Activated B cell treated with CpG ODN at 0.5 μM for 24 hours (primary cell): ENCODE measurements around the gene TLE3. TPM values are rescaled to one million over a fixed set of nuclear protein-coding genes. Genes with fewer than 3 reads are reported as not detected.

Experiments used
- ATAC-seq: fragments of 200-7000 bp; cut with Tn5 transposase; one replicate; pipeline ENCODE4 v1.10.0; 2021; ENCODE audit warnings: low read depth, mild to moderate bottlenecking, moderate library complexity
- CTCF ChIA-PET: fragments of 350-600 bp; sonication (Branson Sonifier 250); formaldehyde crosslinking; loops from one replicate; lab custom pipeline; 2021; ENCODE audit warnings: antibody characterized with exemption; lab: Charles Lee
- POLR2A ChIA-PET: fragments of 350-600 bp; sonication (Branson Sonifier 250); formaldehyde crosslinking; loops from one replicate; lab custom pipeline; 2021; ENCODE audit warnings: antibody characterized with exemption; lab: Charles Lee
- DNase-seq: peaks from one replicate; pipeline ENCODE4 v3.0.0; 2022
- H3K27ac Mint-ChIP-seq: one replicate; pipeline ENCODE4 v1.8.0; 2020; ENCODE audit warnings: mixed read lengths
- H3K27me3 Mint-ChIP-seq: one replicate; pipeline ENCODE4 v1.8.0; 2021; ENCODE audit warnings: mixed read lengths
- H3K36me3 Mint-ChIP-seq: one replicate; pipeline ENCODE4 v1.8.0; 2021; ENCODE audit warnings: low read depth, mixed read lengths
- H3K4me1 Mint-ChIP-seq: one replicate; pipeline ENCODE4 v1.8.0; 2021; ENCODE audit warnings: mixed read lengths
- H3K4me3 Mint-ChIP-seq: one replicate; pipeline ENCODE4 v1.8.0; 2020; ENCODE audit warnings: mild to moderate bottlenecking, mixed read lengths
- H3K9me3 Mint-ChIP-seq: one replicate; pipeline ENCODE4 v1.8.0; 2020; ENCODE audit warnings: mixed read lengths
- intact Hi-C: fragments of 100-400 bp; cut with micrococcal nuclease; formaldehyde crosslinking; loops from one replicate; pipeline ENCODE4 v1.15.1; 2024
- total RNA-seq: library from RNA; stranded (reverse); gene quantifications from 2 replicates; pipeline ENCODE4 v1.2.3, GENCODE V29; 2022
- TF ChIP-seq, protein P1 (sequence below): fragments of 200-600 bp; IDR thresholded peaks from one replicate; pipeline ENCODE4 v1.8.0; 2022; ENCODE audit warnings: antibody characterized with exemption, mild to moderate bottlenecking

The TLE3 gene
- total RNA-seq, 1 donor from 2014 or later: 110 TPM

DNA sequence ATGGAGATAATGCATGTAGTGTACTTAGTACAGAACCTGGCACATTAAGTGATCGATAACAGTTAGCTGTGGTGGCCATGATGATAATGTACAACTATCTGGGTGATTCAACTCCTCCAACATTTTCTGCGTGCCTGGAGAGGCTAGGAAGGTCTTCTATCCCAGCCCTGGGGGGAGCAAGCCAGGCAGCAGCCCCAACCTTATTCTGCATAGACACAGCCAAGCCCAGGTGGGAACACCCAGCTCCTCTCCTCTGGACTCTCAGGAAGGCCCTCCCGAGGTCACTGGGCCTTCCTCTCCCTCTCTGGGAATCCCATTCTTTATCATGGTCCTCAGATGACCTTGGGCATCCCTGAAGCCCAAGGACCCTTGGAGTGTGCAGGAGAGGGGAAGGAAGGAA is 5.1 kb upstream of the TLE3 start:
- POLR2A ChIA-PET: no interaction called here
- Mint-ChIP-seq H3K4me1 (peaks cover 39% of the 10 kb centered on the region), H3K9me3 (no peaks in the 10 kb centered on the region), H3K36me3 (peaks cover 4% of the 10 kb centered on the region), H3K27me3 (peaks cover 9% of the 10 kb centered on the region), H3K27ac (no peak overlapping the region), H3K4me3 (no peak overlapping the region)
- TF ChIP-seq, protein P1, sequence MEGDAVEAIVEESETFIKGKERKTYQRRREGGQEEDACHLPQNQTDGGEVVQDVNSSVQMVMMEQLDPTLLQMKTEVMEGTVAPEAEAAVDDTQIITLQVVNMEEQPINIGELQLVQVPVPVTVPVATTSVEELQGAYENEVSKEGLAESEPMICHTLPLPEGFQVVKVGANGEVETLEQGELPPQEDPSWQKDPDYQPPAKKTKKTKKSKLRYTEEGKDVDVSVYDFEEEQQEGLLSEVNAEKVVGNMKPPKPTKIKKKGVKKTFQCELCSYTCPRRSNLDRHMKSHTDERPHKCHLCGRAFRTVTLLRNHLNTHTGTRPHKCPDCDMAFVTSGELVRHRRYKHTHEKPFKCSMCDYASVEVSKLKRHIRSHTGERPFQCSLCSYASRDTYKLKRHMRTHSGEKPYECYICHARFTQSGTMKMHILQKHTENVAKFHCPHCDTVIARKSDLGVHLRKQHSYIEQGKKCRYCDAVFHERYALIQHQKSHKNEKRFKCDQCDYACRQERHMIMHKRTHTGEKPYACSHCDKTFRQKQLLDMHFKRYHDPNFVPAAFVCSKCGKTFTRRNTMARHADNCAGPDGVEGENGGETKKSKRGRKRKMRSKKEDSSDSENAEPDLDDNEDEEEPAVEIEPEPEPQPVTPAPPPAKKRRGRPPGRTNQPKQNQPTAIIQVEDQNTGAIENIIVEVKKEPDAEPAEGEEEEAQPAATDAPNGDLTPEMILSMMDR: no peak
- CTCF ChIA-PET: interaction anchor here (1.3 kb wide), 1 partner anchor 358 kb away, joined by 4 read pairs; no protein-coding TSS in a partner anchor
- ATAC-seq (no peak), DNase-seq (no peak)
- intact Hi-C loops: loop anchor here (10.0 kb wide), 1 partner anchor 262 kb away; no protein-coding TSS in a partner anchor

- Mint-ChIP-seq H3K27ac (no peak overlapping the region), H3K4me1 (peaks cover 42% of the 10 kb centered on the region)
- TF ChIP-seq, protein P1: no peak
Observed at GRCh38 chr15:70101459-70102113, 3.9 kb upstream of the TLE3 start.

GRCh38 chr15:70100474-70101341 is 3.0 kb upstream of the TLE3 start:
- Mint-ChIP-seq H3K27ac (peak overlapping the region; percentile 35), H3K36me3 (peaks cover 10% of the 10 kb centered on the region), H3K4me3 (peak overlapping the region; percentile 71), H3K27me3 (peaks cover 9% of the 10 kb centered on the region), H3K4me1 (peaks cover 42% of the 10 kb centered on the region), H3K9me3 (no peaks in the 10 kb centered on the region)
- intact Hi-C loops: loop anchor here (2.0 to 10.0 kb wide), 2 partner anchors 182 to 264 kb away; no protein-coding TSS in a partner anchor
- TF ChIP-seq, protein P1: no peak
- ChIA-PET POLR2A (interaction anchor here (0.7 to 5.8 kb wide), 15 partner anchors 40 to 648 kb away, joined by 3 to 84 read pairs (median 8); partner anchors contain the start of gene RPLP1), CTCF (interaction anchor here (1.3 to 2.1 kb wide), 4 partner anchors 173 to 404 kb away, joined by 3 to 7 read pairs (median 4); no protein-coding TSS in a partner anchor)
- ATAC-seq: peak; percentile 22
- peak; percentile 63 for DNase-seq

More at GRCh38 chr15:70101459-70102113, 3.9 kb upstream of the TLE3 start:
- POLR2A ChIA-PET: interaction anchor here (0.6 to 5.8 kb wide), 3 partner anchors 121 to 385 kb away, joined by 3 to 38 read pairs (median 11); no protein-coding TSS in a partner anchor
- CTCF ChIA-PET: interaction anchor here (0.9 to 2.1 kb wide), 4 partner anchors 172 to 524 kb away, joined by 3 to 7 read pairs (median 4); no protein-coding TSS in a partner anchor
- DNase-seq: no peak
- peaks cover 8% of the 10 kb centered on the region for H3K36me3 Mint-ChIP-seq
- no peaks in the 10 kb centered on the region for H3K9me3 Mint-ChIP-seq
- intact Hi-C loops: loop anchor here (2.0 to 10.0 kb wide), 2 partner anchors 181 to 263 kb away; no protein-coding TSS in a partner anchor
- H3K27me3 Mint-ChIP-seq: peaks cover 9% of the 10 kb centered on the region
- no peak for ATAC-seq
- H3K4me3 Mint-ChIP-seq: no peak overlapping the region

GRCh38 chr15:70099967-70100473 is 2.3 kb upstream of the TLE3 start:
- TF ChIP-seq, protein P1: no peak
- no peak for ATAC-seq
- ChIA-PET POLR2A (interaction anchor here (0.6 to 5.8 kb wide), 36 partner anchors 9 to 647 kb away, joined by 3 to 84 read pairs (median 6); partner anchors contain the start of gene RPLP1), CTCF (interaction anchor here (1.2 to 2.4 kb wide), 5 partner anchors 48 to 405 kb away, joined by 3 to 8 read pairs (median 5); no protein-coding TSS in a partner anchor)
- Mint-ChIP-seq H3K4me3 (peak overlapping the region; percentile 96), H3K27ac (no peak overlapping the region), H3K4me1 (peaks cover 46% of the 10 kb centered on the region), H3K9me3 (no peaks in the 10 kb centered on the region), H3K27me3 (peaks cover 9% of the 10 kb centered on the region), H3K36me3 (peaks cover 12% of the 10 kb centered on the region)
- intact Hi-C loops: loop anchor here (1.0 to 10.0 kb wide), 13 partner anchors 96 to 638 kb away; no protein-coding TSS in a partner anchor
- DNase-seq: no peak
